HL-60 (cell line): ENCODE measurements around the gene PSMD3.

Source experiments
- POLR2AphosphoS5 ChIP-seq: IDR thresholded peaks from 2 replicates; pipeline ENCODE4 v1.6.1; 2012; ENCODE audit warnings: low read depth
- SPI1 ChIP-seq: IDR thresholded peaks from 2 replicates; pipeline ENCODE4 v1.6.1; 2012; ENCODE audit warnings: low read depth, mild to moderate bottlenecking, borderline replicate concordance
- TF ChIP-seq, protein P1 (sequence below): IDR thresholded peaks from one replicate; pipeline ENCODE4 v1.5.1; 2011; ENCODE audit warnings: low read length, control low read depth, inconsistent platforms; ENCODE audit not compliant: insufficient read depth

DNA sequence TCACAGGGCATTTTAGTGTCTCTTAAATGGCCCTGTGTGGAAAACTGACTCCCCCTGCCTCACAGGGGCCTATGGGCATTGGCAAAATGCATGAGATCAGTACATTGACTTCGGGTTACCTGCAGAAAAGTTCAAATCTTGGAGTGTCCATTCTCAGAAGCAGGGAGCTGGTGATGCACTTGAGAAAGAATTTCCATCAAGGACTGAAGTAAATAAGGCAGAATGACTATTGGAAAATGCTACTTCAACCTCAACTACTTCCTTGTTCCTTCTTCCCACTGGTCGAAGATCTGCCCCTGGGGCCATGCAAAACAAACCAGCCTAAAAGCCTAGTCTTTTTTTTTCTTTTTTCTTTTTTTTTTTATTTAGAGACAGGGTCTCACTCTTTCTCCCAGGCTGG lies 31.6 kb upstream of the PSMD3 start:
- TF ChIP-seq, protein P1, sequence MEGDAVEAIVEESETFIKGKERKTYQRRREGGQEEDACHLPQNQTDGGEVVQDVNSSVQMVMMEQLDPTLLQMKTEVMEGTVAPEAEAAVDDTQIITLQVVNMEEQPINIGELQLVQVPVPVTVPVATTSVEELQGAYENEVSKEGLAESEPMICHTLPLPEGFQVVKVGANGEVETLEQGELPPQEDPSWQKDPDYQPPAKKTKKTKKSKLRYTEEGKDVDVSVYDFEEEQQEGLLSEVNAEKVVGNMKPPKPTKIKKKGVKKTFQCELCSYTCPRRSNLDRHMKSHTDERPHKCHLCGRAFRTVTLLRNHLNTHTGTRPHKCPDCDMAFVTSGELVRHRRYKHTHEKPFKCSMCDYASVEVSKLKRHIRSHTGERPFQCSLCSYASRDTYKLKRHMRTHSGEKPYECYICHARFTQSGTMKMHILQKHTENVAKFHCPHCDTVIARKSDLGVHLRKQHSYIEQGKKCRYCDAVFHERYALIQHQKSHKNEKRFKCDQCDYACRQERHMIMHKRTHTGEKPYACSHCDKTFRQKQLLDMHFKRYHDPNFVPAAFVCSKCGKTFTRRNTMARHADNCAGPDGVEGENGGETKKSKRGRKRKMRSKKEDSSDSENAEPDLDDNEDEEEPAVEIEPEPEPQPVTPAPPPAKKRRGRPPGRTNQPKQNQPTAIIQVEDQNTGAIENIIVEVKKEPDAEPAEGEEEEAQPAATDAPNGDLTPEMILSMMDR, result no peak
- TF ChIP-seq POLR2AphosphoS5 (no peak), SPI1 (no peak)
